Measurements from ENCODE around the gene SLC6A1. TPM values are rescaled to one million over a fixed set of nuclear protein-coding genes. Genes with fewer than 3 reads are reported as not detected.

Gene SLC6A1
- polyA plus RNA-seq, 1 of the 3 experiments (the other 2 are of a cell fraction) = not detected

DNA sequence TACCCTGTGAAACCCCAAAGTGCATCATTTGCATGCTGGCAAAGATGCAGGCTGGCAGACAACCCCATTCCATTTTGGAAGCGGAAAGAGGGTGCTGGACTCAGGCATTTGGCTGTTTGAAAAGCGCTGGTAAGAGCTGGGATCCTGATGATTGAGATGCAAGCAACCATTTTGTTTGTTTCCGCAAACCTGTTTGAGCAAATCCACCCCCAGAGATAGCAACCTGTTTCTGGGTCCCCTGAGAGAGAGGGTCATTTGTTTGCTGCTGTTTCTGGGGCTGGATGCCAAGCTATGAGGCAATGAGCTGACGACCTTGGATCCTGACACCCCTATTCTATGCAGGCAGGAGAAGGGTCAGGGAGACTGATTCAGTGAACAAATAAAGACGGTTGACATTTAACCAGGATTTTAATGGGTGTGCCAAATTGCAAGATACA lies 9.8 kb downstream of the SLC6A1 start:
- H3K27ac ChIP-seq (ENCODE audit: low read depth in 2 of 2, low read length in 1 of 2) = no peak overlapping the region
- H3K4me2 ChIP-seq = no peak overlapping the region
- H3K9ac ChIP-seq = no peak overlapping the region
- no peaks in the 10 kb centered on the region for H3K9me3 ChIP-seq
- no peaks in the 10 kb centered on the region for H3F3A ChIP-seq (replicated peaks; ENCODE audit: insufficient read depth)
- H3K36me3 ChIP-seq (replicated peaks in 1 of 2; ENCODE audit: control insufficient read depth in 1 of 2, insufficient read depth in 2 of 2, low read length in 1 of 2) = no peaks in the 10 kb centered on the region
- H3K9me2 ChIP-seq = no peaks in the 10 kb centered on the region
- H2AFZ ChIP-seq (ENCODE audit: low read depth) = no peak overlapping the region
- TF ChIP-seq RCOR1 (IDR thresholded peaks at IDR 0.05; ENCODE audit: low read length) (no peak), RXRA (IDR thresholded peaks at IDR 0.05; ENCODE audit: borderline replicate concordance, low read depth) (no peak), JUND (IDR thresholded peaks at IDR 0.05) (no peak), GATA2 (CRISPR knock-in tag; IDR thresholded peaks at IDR 0.05) (no peak), CHD2 (IDR thresholded peaks at IDR 0.05; ENCODE audit: low read length, partially characterized antibody) (no peak), TEAD4 (IDR thresholded peaks at IDR 0.05; ENCODE audit: borderline replicate concordance, insufficient read depth) (no peak), MEF2A (IDR thresholded peaks at IDR 0.05; ENCODE audit: borderline replicate concordance, low read depth) (no peak), YY1 (IDR thresholded peaks at IDR 0.05; ENCODE audit: low read depth) (no peak), SMC3 (IDR thresholded peaks at IDR 0.05; ENCODE audit: low read depth, low read length) (no peak), SIN3A (IDR thresholded peaks at IDR 0.05; ENCODE audit: borderline replicate concordance, low read depth, low read length) (no peak), FOSL2 (IDR thresholded peaks at IDR 0.05; ENCODE audit: borderline replicate concordance, low read depth) (no peak), RFX5 (IDR thresholded peaks at IDR 0.05; ENCODE audit: low read length) (no peak), RAD21 (IDR thresholded peaks at IDR 0.05; ENCODE audit: low read length) (no peak), EZH2phosphoT487 (IDR thresholded peaks at IDR 0.05; ENCODE audit: borderline replicate concordance, low read depth) (no peak)
- TF ChIP-seq, protein P1, sequence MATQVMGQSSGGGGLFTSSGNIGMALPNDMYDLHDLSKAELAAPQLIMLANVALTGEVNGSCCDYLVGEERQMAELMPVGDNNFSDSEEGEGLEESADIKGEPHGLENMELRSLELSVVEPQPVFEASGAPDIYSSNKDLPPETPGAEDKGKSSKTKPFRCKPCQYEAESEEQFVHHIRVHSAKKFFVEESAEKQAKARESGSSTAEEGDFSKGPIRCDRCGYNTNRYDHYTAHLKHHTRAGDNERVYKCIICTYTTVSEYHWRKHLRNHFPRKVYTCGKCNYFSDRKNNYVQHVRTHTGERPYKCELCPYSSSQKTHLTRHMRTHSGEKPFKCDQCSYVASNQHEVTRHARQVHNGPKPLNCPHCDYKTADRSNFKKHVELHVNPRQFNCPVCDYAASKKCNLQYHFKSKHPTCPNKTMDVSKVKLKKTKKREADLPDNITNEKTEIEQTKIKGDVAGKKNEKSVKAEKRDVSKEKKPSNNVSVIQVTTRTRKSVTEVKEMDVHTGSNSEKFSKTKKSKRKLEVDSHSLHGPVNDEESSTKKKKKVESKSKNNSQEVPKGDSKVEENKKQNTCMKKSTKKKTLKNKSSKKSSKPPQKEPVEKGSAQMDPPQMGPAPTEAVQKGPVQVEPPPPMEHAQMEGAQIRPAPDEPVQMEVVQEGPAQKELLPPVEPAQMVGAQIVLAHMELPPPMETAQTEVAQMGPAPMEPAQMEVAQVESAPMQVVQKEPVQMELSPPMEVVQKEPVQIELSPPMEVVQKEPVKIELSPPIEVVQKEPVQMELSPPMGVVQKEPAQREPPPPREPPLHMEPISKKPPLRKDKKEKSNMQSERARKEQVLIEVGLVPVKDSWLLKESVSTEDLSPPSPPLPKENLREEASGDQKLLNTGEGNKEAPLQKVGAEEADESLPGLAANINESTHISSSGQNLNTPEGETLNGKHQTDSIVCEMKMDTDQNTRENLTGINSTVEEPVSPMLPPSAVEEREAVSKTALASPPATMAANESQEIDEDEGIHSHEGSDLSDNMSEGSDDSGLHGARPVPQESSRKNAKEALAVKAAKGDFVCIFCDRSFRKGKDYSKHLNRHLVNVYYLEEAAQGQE (IDR thresholded peaks at IDR 0.05; ENCODE audit: low read depth, low read length) = no peak
- TF ChIP-seq, protein P2, sequence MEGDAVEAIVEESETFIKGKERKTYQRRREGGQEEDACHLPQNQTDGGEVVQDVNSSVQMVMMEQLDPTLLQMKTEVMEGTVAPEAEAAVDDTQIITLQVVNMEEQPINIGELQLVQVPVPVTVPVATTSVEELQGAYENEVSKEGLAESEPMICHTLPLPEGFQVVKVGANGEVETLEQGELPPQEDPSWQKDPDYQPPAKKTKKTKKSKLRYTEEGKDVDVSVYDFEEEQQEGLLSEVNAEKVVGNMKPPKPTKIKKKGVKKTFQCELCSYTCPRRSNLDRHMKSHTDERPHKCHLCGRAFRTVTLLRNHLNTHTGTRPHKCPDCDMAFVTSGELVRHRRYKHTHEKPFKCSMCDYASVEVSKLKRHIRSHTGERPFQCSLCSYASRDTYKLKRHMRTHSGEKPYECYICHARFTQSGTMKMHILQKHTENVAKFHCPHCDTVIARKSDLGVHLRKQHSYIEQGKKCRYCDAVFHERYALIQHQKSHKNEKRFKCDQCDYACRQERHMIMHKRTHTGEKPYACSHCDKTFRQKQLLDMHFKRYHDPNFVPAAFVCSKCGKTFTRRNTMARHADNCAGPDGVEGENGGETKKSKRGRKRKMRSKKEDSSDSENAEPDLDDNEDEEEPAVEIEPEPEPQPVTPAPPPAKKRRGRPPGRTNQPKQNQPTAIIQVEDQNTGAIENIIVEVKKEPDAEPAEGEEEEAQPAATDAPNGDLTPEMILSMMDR (IDR thresholded peaks at IDR 0.05) = no peak
- TF ChIP-seq, protein P3, sequence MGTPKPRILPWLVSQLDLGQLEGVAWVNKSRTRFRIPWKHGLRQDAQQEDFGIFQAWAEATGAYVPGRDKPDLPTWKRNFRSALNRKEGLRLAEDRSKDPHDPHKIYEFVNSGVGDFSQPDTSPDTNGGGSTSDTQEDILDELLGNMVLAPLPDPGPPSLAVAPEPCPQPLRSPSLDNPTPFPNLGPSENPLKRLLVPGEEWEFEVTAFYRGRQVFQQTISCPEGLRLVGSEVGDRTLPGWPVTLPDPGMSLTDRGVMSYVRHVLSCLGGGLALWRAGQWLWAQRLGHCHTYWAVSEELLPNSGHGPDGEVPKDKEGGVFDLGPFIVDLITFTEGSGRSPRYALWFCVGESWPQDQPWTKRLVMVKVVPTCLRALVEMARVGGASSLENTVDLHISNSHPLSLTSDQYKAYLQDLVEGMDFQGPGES (IDR thresholded peaks at IDR 0.05; ENCODE audit: low read depth, low read length) = no peak
- H3K4me1 ChIP-seq (ENCODE audit: control insufficient read depth in 1 of 2, insufficient read depth in 2 of 2, low read depth in 1 of 2, low read length in 1 of 2) = peaks cover 0 to 6% of the 10 kb centered on the region in 2 experiments; a peak in 1 of 4 replicates
- no peak for DNase-seq
- POLR2A ChIA-PET = no interaction called here
- H3K4me3 ChIP-seq (ENCODE audit: low read depth in 2 of 2, low read length in 1 of 2) = no peak overlapping the region
- 43% methylated on average over 5 of the region's 5 CpGs for WGBS (ENCODE audit: low lambda C conversion rate)
- H4K20me1 ChIP-seq (ENCODE audit: insufficient read depth) = no peaks in the 10 kb centered on the region
- CTCF ChIA-PET = interaction anchor here (1.3 to 2.1 kb wide), 6 partner anchors 8 to 244 kb away, joined by 3 to 11 read pairs (median 5); no protein-coding TSS in a partner anchor
- H3K27me3 ChIP-seq (ENCODE audit: insufficient read depth) = peaks cover 17% of the 10 kb centered on the region
- H3K79me2 ChIP-seq (ENCODE audit: insufficient read depth) = no peaks in the 10 kb centered on the region
